ENCODE measurements around the gene TBX3. TPM values are rescaled to one million over a fixed set of nuclear protein-coding genes. Genes with fewer than 3 reads are reported as not detected.
A peak's percentile ranks its signal among the peaks of the same experiment; 100 is the strongest.

The TBX3 gene
- polyA plus RNA-seq, 1 donor from 2014 or later: not detected

GRCh38 chr12:114682106-114682784, 1.7 kb downstream of the TBX3 start:
- Mint-ChIP-seq H3K9me3 (peaks cover 0 to 8% (median 0%) of the 10 kb centered on the region in 3 donors), H3K27me3 (peaks cover 81% of the 10 kb centered on the region), H3K4me3 (peak overlapping the region in 2 of 4 donors; percentile 39), H3K27ac (no peak overlapping the region), H3K36me3 (peaks cover 5% of the 10 kb centered on the region), H3K4me1 (peaks cover 0 to 12% (median 6%) of the 10 kb centered on the region in 3 donors)

- Mint-ChIP-seq H3K4me1 (peaks cover 0 to 12% (median 6%) of the 10 kb centered on the region in 3 donors), H3K27me3 (peaks cover 76% of the 10 kb centered on the region), H3K27ac (no peak overlapping the region), H3K4me3 (peak overlapping the region in 1 of 4 donors; percentile 13), H3K36me3 (peaks cover 5% of the 10 kb centered on the region), H3K9me3 (peaks cover 0 to 8% (median 0%) of the 10 kb centered on the region in 3 donors)
Measured at GRCh38 chr12:114681116-114681871, 2.7 kb downstream of the TBX3 start.

GRCh38 chr12:114680604-114681069, 3.3 kb downstream of the TBX3 start:
- H3K4me1 Mint-ChIP-seq: peaks cover 0 to 12% (median 6%) of the 10 kb centered on the region in 3 donors
- peaks cover 5% of the 10 kb centered on the region for H3K36me3 Mint-ChIP-seq
- H3K9me3 Mint-ChIP-seq: peaks cover 0 to 8% (median 0%) of the 10 kb centered on the region in 3 donors
- H3K27me3 Mint-ChIP-seq: peaks cover 71% of the 10 kb centered on the region
- H3K4me3 Mint-ChIP-seq: no peak overlapping the region
- H3K27ac Mint-ChIP-seq: no peak overlapping the region

GRCh38 chr12:114679942-114680341, 4.0 kb downstream of the TBX3 start:
- peaks cover 5% of the 10 kb centered on the region for H3K36me3 Mint-ChIP-seq
- peaks cover 71% of the 10 kb centered on the region for H3K27me3 Mint-ChIP-seq
- H3K4me1 Mint-ChIP-seq: peaks cover 0 to 10% (median 6%) of the 10 kb centered on the region in 3 donors
- H3K27ac Mint-ChIP-seq: no peak overlapping the region
- peak overlapping the region in 1 of 4 donors; percentile 14 for H3K4me3 Mint-ChIP-seq
- peaks cover 0 to 8% (median 0%) of the 10 kb centered on the region in 3 donors for H3K9me3 Mint-ChIP-seq

- H3K4me1 Mint-ChIP-seq: peaks cover 0 to 10% (median 6%) of the 10 kb centered on the region in 3 donors
- no peak overlapping the region for H3K4me3 Mint-ChIP-seq
- peaks cover 69% of the 10 kb centered on the region for H3K27me3 Mint-ChIP-seq
- H3K36me3 Mint-ChIP-seq: peaks cover 5% of the 10 kb centered on the region
- peaks cover 0 to 8% (median 0%) of the 10 kb centered on the region in 3 donors for H3K9me3 Mint-ChIP-seq
- no peak overlapping the region for H3K27ac Mint-ChIP-seq
Measured at GRCh38 chr12:114679452-114679875, 4.5 kb downstream of the TBX3 start.

GRCh38 chr12:114678718-114679117, 5.3 kb downstream of the TBX3 start:
- peaks cover 0 to 5% (median 0%) of the 10 kb centered on the region in 3 donors for H3K9me3 Mint-ChIP-seq
- peaks cover 65% of the 10 kb centered on the region for H3K27me3 Mint-ChIP-seq
- no peak overlapping the region for H3K4me3 Mint-ChIP-seq
- H3K36me3 Mint-ChIP-seq: peaks cover under 1% of the 10 kb centered on the region
- peaks cover 0 to 6% (median 1%) of the 10 kb centered on the region in 3 donors for H3K4me1 Mint-ChIP-seq
- no peak overlapping the region for H3K27ac Mint-ChIP-seq

- H3K4me1 Mint-ChIP-seq: peaks cover 0 to 1% (median under 1%) of the 10 kb centered on the region in 3 donors
- peaks cover 65% of the 10 kb centered on the region for H3K27me3 Mint-ChIP-seq
- no peaks in the 10 kb centered on the region for H3K36me3 Mint-ChIP-seq
- no peak overlapping the region for H3K4me3 Mint-ChIP-seq
- H3K27ac Mint-ChIP-seq: no peak overlapping the region
- H3K9me3 Mint-ChIP-seq: peaks cover 0 to 5% (median 0%) of the 10 kb centered on the region in 3 donors
Measured at GRCh38 chr12:114678028-114678427, 5.9 kb downstream of the TBX3 start.

GRCh38 chr12:114676142-114676741, 7.7 kb downstream of the TBX3 start:
- no peak overlapping the region for H3K4me3 Mint-ChIP-seq
- H3K9me3 Mint-ChIP-seq: peaks cover 0 to 5% (median 0%) of the 10 kb centered on the region in 3 donors
- H3K27me3 Mint-ChIP-seq: peaks cover 61% of the 10 kb centered on the region
- H3K27ac Mint-ChIP-seq: no peak overlapping the region
- no peaks in the 10 kb centered on the region for H3K36me3 Mint-ChIP-seq
- H3K4me1 Mint-ChIP-seq: peaks cover 0 to 1% (median 0%) of the 10 kb centered on the region in 3 donors

GRCh38 chr12:114674251-114675047, 9.5 kb downstream of the TBX3 start:
- no peak overlapping the region for H3K4me3 Mint-ChIP-seq
- H3K36me3 Mint-ChIP-seq: no peaks in the 10 kb centered on the region
- no peak overlapping the region for H3K27ac Mint-ChIP-seq
- H3K4me1 Mint-ChIP-seq: no peaks in the 10 kb centered on the region
- H3K27me3 Mint-ChIP-seq: peaks cover 57% of the 10 kb centered on the region
- H3K9me3 Mint-ChIP-seq: peaks cover 0 to 2% (median 0%) of the 10 kb centered on the region in 3 donors

- Mint-ChIP-seq H3K27me3 (peaks cover 56% of the 10 kb centered on the region), H3K4me3 (no peak overlapping the region), H3K4me1 (no peaks in the 10 kb centered on the region), H3K9me3 (peaks cover 0 to 2% (median 0%) of the 10 kb centered on the region in 3 donors), H3K27ac (no peak overlapping the region), H3K36me3 (no peaks in the 10 kb centered on the region)
Measured at GRCh38 chr12:114673901-114674250, 10.1 kb downstream of the TBX3 start.

GRCh38 chr12:114673169-114673833, 10.7 kb downstream of the TBX3 start:
- Mint-ChIP-seq H3K27me3 (peaks cover 54% of the 10 kb centered on the region), H3K36me3 (no peaks in the 10 kb centered on the region), H3K4me3 (no peak overlapping the region)

GRCh38 chr12:114672817-114673168, 11.2 kb downstream of the TBX3 start:
- Mint-ChIP-seq H3K4me1 (peaks cover 0 to 3% (median 0%) of the 10 kb centered on the region in 3 donors), H3K27me3 (peaks cover 55% of the 10 kb centered on the region), H3K9me3 (no peaks in the 10 kb centered on the region), H3K27ac (no peak overlapping the region), H3K4me3 (no peak overlapping the region), H3K36me3 (no peaks in the 10 kb centered on the region)

More at GRCh38 chr12:114673169-114673833, 10.7 kb downstream of the TBX3 start:
- Mint-ChIP-seq H3K9me3 (peaks cover 0 to 2% (median 0%) of the 10 kb centered on the region in 3 donors), H3K4me1 (no peaks in the 10 kb centered on the region), H3K27ac (no peak overlapping the region)

GRCh38 chr12:114671443-114672411, 12.2 kb downstream of the TBX3 start:
- Mint-ChIP-seq H3K27ac (no peak overlapping the region), H3K36me3 (no peaks in the 10 kb centered on the region), H3K27me3 (peaks cover 59% of the 10 kb centered on the region), H3K9me3 (no peaks in the 10 kb centered on the region), H3K4me1 (peaks cover 0 to 3% (median 0%) of the 10 kb centered on the region in 3 donors), H3K4me3 (no peak overlapping the region)
